Measurements from ENCODE around the gene FGFR3. TPM values are rescaled to one million over a fixed set of nuclear protein-coding genes. Genes with fewer than 3 reads are reported as not detected.

Gene FGFR3
- total and polyA plus RNA-seq, 7 donors: 0.16 to 14.0 (median 0.83) TPM

DNA sequence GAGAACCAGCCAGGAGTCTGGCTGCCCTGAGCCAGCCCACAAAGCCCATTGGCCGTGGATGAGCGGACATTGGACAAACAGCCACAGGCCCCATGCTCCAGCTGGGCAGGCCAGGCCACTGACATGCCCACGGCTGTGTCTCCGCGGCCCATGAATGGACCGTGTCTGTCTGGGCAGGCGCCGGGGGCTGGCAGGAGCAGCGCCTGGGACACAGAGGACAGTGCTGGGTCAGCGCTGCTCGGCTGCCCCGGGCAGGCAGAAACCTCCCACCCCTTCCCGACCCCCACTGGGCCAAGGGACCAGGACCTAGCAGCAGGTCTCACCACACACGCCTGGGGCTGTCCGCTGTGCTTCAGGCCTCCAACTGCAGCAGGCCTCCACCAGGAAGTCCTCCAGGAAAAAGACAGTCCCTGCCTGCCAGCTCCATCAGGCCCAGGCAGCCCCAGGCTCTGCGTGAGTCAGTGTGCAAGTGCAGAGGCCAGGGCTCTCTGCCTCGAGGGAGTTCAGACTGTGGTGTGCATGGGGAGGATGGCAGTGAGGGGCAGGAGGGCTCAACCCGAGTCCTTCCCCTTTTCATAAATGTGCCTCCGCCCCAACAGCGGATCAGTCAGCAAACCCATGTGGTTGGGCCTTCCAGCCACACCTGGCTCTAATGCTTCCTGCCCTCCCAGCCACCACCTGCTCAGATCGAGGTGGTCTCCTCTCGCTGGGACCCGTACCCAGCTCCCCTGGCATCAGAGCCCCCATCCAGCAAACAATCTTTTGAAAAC lies 17.2 kb upstream of the FGFR3 start:
- Histone ChIP-seq H3K4me3 (no peak overlapping the region), H3K36me3 (no peaks in the 10 kb centered on the region), H3K9me3 (no peaks in the 10 kb centered on the region), H3K4me1 (no peaks in the 10 kb centered on the region), H3K27me3 (peaks cover 0 to 27% (median 6%) of the 10 kb centered on the region in 3 donors), H3K27ac (no peak overlapping the region)
- 73 to 80% methylated on average over 23 of the region's 23 CpGs for WGBS, 2 donors
- TF ChIP-seq EP300 (IDR thresholded peaks at IDR 0.05) (no peak), POLR2AphosphoS5 (IDR thresholded peaks at IDR 0.05) (no peak), POLR2A (IDR thresholded peaks at IDR 0.05) (no peak)
- TF ChIP-seq, protein P1, sequence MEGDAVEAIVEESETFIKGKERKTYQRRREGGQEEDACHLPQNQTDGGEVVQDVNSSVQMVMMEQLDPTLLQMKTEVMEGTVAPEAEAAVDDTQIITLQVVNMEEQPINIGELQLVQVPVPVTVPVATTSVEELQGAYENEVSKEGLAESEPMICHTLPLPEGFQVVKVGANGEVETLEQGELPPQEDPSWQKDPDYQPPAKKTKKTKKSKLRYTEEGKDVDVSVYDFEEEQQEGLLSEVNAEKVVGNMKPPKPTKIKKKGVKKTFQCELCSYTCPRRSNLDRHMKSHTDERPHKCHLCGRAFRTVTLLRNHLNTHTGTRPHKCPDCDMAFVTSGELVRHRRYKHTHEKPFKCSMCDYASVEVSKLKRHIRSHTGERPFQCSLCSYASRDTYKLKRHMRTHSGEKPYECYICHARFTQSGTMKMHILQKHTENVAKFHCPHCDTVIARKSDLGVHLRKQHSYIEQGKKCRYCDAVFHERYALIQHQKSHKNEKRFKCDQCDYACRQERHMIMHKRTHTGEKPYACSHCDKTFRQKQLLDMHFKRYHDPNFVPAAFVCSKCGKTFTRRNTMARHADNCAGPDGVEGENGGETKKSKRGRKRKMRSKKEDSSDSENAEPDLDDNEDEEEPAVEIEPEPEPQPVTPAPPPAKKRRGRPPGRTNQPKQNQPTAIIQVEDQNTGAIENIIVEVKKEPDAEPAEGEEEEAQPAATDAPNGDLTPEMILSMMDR (IDR thresholded peaks at IDR 0.05): no peak
- DNase-seq: no peak
- intact Hi-C loops (cut with DNase I): no loop called here

GRCh38 chr4:1776521-1777161 lies 16.5 kb upstream of the FGFR3 start:
- H3K4me1 ChIP-seq: no peaks in the 10 kb centered on the region
- 84 to 90% methylated on average over 24 of the region's 24 CpGs for WGBS, 2 donors
- TF ChIP-seq POLR2AphosphoS5 (IDR thresholded peaks at IDR 0.05): no peak
- no peak for TF ChIP-seq EP300 (IDR thresholded peaks at IDR 0.05)
- TF ChIP-seq, protein P1 (IDR thresholded peaks at IDR 0.05): no peak
- TF ChIP-seq POLR2A (IDR thresholded peaks at IDR 0.05): no peak
- no peak for DNase-seq
- no peak overlapping the region for H3K27ac ChIP-seq
- H3K27me3 ChIP-seq: peaks cover 0 to 20% (median 0%) of the 10 kb centered on the region in 3 donors
- H3K9me3 ChIP-seq: no peaks in the 10 kb centered on the region
- no peak overlapping the region for H3K4me3 ChIP-seq
- intact Hi-C loops (cut with DNase I): no loop called here
- no peaks in the 10 kb centered on the region for H3K36me3 ChIP-seq

DNA sequence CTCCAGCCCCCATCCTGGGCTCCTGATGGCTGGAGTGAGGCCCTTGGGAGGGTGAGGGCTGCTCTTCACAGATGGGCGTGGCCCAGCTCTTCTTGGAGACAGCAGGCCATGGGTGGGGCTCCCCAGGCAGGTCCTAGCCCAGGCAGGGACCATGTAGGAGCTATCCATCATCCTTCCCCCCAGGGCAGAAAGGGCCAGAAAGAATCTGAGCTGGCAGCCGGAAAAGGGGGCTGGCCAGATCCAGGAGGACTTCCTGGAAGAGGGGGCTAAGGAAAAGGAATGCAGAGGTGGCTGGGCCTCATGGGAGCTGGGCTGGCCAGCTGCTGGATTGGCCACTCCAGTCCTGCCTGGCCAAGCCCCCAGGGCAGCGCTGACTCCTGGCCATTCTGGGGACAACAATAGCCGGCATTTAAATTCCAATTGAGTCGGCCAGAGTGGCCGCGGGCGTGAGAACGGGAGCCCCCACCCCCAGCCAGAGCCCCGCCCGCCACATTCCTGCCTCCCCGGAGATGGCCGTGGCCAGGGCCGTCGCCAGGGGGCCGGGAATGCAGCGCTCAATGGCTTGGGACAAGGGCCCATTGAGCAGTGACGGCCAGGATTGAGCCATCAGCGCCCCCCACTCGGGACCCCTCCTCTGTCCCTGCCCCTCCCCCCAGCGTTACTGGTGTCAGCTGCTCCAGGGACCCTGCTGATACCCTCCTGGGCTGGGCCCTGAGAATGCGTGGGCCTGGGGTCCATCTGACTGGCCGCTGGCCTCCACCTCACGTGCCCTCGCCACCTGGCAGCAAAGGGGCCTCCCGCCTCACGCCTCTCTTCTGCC lies 15.1 kb upstream of the FGFR3 start:
- no peaks in the 10 kb centered on the region for H3K36me3 ChIP-seq
- intact Hi-C loops (cut with DNase I): no loop called here
- DNase-seq: no peak
- no peaks in the 10 kb centered on the region for H3K4me1 ChIP-seq
- no peak overlapping the region for H3K27ac ChIP-seq
- H3K9me3 ChIP-seq: no peaks in the 10 kb centered on the region
- peaks cover 0 to 12% (median 0%) of the 10 kb centered on the region in 3 donors for H3K27me3 ChIP-seq
- no peak for TF ChIP-seq POLR2A (IDR thresholded peaks at IDR 0.05)
- TF ChIP-seq, protein P1 (IDR thresholded peaks at IDR 0.05): no peak
- no peak for TF ChIP-seq EP300 (IDR thresholded peaks at IDR 0.05)
- WGBS, 2 donors: 42 to 63% methylated on average over 27 of the region's 27 CpGs
- no peak overlapping the region for H3K4me3 ChIP-seq

DNA sequence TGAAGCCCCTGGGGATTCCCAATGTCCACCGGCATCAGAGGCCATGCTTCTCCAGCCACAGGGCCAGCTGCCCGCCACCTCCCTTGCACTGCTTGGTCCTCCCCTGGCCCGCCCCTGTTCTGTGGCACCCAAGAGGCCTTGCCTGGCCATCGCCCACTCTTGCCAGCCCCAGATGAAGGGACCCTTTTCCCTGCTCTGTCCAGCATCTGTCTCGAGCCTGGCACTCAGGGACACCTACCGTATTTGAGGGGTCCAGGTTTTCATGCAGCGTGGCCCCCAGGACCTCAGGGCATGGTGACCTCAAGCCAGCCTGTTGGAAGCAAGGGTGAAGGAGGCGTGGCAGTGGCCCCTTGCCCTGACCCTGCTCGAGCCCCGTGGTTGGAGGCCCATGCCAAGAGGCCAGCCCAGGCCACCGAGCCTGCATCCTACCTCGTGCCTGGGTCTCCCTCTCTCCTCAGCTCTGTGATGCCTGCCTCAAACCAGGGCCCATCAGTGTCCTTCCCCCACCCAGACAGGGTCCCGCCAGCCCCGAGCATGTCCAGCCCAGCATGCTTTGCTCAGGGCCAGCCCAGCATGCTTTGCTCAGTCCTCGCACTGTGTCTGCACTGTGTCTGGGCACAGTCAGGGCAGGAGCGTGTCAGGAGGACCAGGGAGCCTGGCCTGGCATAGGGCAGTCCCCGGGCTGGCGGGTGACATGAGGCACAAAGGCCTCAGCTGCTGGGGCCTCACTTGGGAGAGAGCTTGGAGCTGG lies 14.3 kb upstream of the FGFR3 start:
- 87 to 91% methylated on average over 18 of the region's 18 CpGs for WGBS, 2 donors
- no peak for DNase-seq
- TF ChIP-seq POLR2A (IDR thresholded peaks at IDR 0.05) (no peak), POLR2AphosphoS5 (IDR thresholded peaks at IDR 0.05) (no peak), EP300 (IDR thresholded peaks at IDR 0.05) (no peak)
- TF ChIP-seq, protein P1 (IDR thresholded peaks at IDR 0.05): no peak
- no peaks in the 10 kb centered on the region for H3K36me3 ChIP-seq
- no peaks in the 10 kb centered on the region for H3K9me3 ChIP-seq
- H3K4me1 ChIP-seq: no peaks in the 10 kb centered on the region
- intact Hi-C loops (cut with DNase I): no loop called here
- H3K27ac ChIP-seq: no peak overlapping the region
- peaks cover 0 to 12% (median 0%) of the 10 kb centered on the region in 3 donors for H3K27me3 ChIP-seq
- no peak overlapping the region for H3K4me3 ChIP-seq
